Non-pigmented ciliary epithelial cell (primary cell): ENCODE results near the gene NOXO1.

Experiments used
- DNase-seq: peaks from one replicate; pipeline ENCODE4 v3.0.0-alpha.2; 2010; ENCODE audit warnings: low read depth

Gene NOXO1

GRCh38 chr16:1997494-1998359 lies 16.5 kb upstream of the NOXO1 start:
- no peak for DNase-seq

GRCh38 chr16:1993731-1994131 lies 12.5 kb upstream of the NOXO1 start:
- DNase-seq, result no peak

DNA sequence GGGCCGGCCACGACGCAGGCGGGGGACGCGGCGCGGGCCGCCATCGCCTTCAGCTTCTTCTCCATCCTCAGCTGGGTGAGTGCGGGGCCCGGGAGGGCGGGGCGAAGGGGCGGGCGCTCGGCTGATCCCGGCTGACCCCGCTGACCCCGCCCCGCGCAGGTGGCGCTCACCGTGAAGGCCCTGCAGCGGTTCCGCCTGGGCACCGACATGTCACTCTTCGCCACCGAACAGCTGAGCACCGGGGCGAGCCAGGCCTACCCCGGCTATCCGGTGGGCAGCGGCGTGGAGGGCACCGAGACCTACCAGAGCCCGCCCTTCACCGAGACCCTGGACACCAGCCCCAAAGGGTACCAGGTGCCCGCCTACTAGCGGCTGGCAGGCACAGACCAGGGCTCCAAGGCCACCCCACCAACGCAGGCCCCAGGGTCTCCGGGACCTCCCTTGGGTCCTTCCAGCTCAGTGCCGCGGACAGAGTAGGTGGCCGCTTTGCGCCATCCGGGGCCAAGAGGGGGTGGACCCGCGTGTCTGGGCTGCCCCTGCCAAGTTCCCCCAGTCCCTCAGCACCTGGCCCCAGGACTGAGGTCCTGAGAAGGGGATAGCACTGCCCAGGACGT lies 11.5 kb upstream of the NOXO1 start:
- DNase-seq, result no peak

DNA sequence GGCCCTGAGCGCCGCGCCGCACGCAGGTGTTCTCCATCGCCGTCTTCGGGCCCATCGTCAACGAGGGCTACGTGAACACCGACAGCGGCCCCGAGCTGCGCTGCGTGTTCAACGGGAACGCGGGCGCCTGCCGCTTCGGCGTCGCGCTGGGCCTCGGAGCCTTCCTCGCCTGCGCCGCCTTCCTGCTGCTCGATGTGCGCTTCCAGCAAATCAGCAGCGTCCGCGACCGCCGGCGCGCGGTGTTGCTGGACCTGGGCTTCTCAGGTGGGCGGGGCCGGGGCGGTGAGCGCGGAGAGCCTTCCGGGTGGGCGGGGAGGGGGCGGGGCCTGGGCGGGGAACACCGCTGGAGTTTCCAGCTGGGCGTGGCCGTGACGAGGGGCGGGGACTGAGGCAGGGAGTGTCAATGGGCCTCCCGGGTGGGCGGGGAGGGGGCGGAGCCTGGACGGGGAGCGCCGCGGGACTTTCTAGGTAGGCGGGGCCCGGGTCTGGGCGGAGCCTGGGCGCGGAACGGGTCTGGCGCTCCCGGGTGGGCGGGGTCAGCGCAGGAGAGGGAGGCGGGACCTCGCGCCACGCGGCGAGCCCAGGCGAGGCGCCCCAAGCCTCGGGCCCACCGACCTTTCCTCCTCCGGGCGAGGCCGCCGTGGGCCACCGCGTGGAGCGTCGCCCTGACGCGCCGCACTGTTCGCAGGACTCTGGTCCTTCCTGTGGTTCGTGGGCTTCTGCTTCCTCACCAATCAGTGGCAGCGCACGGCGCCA lies 10.9 kb upstream of the NOXO1 start:
- no peak for DNase-seq

GRCh38 chr16:1991588-1991947 lies 10.3 kb upstream of the NOXO1 start:
- DNase-seq, result no peak

- no peak for DNase-seq
Observed at GRCh38 chr16:1991135-1991551, 9.9 kb upstream of the NOXO1 start.

DNA sequence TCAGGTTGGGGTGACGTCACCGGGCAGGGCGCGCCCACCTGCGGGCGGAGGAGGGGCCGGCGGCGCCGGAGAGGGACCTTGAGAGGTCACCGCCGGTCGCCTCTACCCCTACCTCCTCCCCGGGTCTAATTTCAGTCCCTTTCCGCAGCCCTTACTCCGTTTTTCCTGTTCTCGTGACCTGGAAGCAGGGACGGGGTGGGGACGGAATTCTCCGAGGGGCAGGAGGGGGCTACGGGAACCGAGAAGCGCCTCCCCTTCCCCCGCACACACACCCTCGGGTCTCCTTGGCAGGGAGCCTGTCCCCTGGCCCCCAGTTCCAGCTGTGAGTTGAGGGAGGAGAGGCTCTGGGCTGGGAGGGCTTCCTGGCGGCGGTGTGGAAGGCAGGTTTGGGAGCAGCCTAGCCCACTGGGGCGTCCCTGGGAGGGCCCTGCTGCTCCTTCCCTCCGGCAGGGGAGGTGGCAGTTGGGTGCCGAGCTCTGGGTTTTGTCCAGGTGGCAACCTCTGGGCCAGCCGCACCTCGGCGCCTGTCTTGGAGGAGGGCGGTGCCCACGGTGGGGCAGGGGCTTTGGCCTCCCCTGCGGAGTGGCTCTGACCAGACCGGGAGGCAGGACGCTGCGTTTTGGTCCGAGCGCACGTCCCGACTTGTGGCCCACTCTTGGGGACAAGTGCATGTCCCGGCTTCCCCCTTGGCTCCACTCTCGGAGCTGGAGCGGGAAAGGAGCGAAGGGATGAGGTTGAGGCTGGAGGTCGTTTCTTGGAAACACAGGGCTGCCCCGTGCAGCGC lies 9.3 kb upstream of the NOXO1 start:
- DNase-seq, result no peak

DNA sequence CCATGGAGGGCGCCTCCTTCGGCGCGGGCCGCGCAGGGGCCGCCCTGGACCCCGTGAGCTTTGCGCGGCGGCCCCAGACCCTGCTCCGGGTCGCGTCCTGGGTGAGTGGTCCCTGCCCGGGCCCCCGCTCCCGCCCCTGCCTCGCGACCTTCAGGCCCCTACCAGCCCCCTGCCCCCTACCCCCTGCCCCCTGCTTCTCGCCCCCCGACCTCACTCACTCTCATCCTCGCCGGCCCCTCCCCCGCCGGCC lies 8.8 kb upstream of the NOXO1 start:
- no peak for DNase-seq

GRCh38 chr16:1989209-1990100 lies 8.2 kb upstream of the NOXO1 start, which contains the start of gene SYNGR3:
SYNGR3 (plus strand) TSS chr16:1989970; CDS start chr16:1990103, 133 bp downstream.
- no peak for DNase-seq

- no peak for DNase-seq
Observed at GRCh38 chr16:1987198-1987597, 5.9 kb upstream of the NOXO1 start.

DNA sequence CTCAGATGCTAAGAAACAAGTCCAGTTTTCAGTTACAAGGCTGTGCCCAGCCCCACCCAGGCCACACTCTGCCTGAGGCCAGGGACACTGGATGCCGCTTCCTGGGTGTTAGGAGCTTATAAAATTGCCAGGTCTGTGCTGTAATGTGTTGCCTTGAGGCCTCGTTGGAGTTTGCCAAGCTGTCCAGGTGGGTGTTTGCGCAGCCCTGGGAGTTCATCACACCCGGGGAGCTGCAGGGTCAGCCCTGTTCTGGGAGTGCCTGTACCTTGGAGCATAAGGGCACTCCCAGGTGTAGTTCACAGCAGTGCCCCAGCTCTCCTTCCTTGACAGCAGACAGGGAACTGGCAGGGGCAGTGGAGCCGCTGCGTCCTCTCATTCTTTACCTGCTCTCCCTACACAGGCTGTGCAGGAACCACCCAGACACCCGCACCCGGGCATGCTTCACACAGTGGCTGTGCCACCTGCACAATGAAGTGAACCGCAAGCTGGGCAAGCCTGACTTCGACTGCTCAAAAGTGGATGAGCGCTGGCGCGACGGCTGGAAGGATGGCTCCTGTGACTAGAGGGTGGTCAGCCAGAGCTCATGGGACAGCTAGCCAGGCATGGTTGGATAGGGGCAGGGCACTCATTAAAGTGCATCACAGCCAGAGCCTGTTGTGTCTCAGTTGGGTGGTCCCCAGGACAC lies 4.3 kb upstream of the NOXO1 start:
- no peak for DNase-seq

DNA sequence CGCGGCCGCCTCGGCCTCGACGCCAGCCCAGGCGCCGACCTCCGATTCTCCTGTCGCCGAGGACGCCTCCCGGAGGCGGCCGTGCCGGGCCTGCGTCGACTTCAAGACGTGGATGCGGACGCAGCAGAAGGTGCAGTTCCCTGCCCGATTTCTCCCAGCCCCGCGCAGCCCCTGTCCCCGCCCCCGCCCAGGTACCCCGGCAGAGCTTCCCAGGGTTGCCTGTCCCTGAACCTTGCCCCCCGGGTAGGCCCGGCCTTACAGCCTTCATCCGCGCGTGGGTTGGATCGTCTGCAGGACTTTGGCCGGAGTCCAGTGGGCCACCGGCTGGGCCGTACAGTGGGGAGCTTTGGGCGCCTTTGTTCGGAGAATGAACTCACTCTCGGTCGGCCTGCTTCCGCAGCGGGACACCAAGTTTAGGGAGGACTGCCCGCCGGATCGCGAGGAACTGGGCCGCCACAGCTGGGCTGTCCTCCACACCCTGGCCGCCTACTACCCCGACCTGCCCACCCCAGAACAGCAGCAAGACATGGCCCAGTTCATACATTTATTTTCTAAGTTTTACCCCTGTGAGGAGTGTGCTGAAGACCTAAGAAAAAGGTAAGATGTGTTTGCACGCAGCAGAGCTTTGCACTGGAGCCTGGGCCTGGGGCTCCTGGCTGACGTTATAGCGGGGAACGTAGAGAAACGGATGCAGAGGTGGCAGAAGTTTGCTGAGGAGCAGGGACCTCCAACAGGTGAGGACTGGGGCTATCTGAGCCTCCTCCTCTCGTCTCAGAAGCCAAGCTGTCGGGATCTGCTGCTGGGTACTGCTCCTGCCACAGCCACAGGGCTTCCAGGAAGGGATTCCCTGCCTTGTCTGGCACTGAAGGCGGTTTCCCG lies 3.3 kb upstream of the NOXO1 start:
- no peak for DNase-seq

DNA sequence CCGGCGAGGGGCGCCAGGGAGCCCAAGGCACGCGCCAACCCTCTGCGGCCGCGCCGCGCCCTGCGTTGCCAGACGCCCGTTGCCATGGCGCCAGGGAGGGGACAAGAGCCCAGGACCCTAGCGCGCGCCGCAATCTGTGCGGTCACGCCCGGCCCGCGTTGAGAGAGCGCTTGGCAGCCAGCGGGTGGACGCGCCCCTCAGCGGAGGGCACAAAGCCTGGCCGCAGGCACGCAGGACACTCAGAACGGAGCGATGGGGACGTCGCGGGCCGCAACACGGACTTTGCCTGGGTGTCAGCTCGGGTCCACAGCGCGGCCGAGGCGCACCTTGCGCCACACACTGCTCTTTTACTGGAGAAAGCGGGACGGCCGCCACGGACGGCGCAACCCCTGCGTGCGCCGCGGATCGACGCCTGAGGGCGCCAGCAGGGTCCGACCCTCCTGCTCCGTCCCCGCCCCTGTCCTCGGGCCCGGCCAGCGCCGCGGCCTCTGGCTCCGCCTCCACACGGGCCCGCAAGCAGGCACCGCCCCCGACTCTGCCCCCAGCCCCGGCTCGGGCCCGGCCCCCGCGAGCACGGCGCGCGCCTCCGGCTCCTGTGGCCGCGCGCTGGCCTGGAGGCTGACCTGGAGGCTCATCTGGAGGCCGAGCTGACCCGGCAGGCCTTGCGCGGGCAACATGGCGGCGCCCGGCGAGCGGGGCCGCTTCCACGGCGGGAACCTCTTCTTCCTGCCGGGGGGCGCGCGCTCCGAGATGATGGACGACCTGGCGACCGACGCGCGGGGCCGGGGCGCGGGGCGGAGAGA lies 2.5 kb upstream of the NOXO1 start, which contains the start of gene GFER:
GFER (plus strand) TSS at position 650 of the 803 bp plus-strand sequence; CDS start at position 676, 26 bp downstream.
- DNase-seq, result peak; percentile 37

GRCh38 chr16:1982991-1983543 lies 1.8 kb upstream of the NOXO1 start:
- no peak for DNase-seq

DNA sequence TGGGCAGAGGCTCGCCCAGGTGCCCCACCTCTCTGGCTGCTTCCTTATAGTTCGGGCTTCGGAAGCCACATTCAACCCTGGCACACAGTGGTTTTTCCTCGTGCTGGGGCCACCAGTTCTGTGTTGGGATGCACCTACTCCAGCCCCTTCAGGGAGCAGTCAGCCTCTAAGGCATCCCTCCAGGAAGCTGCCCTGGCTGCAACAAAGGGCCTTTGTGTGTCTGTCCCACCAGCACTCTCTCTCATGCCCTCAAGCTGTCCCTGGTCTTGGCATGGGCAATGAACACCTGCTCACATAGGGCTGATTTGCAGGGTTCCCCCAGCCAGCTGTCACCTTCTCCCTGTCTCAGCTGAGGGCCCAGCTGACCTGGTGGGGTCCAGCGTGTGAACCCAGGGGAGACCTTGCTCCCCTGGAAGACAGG lies 754 bp upstream of the NOXO1 start:
- no peak for DNase-seq

GRCh38 chr16:1980770-1981087 lies 540 bp downstream of the NOXO1 start:
- DNase-seq, result no peak

GRCh38 chr16:1980030-1980769 lies 1.1 kb downstream of the NOXO1 start:
- no peak for DNase-seq
